H1 (cell line): ENCODE data around the gene CHAC1. TPM values are rescaled to one million over a fixed set of nuclear protein-coding genes. Genes with fewer than 3 reads are reported as not detected.

Experiments used
- CTCF ChIA-PET: fragments of 300-600 bp; sonication (Branson Sonifier 250); formaldehyde crosslinking; loops from one replicate; lab custom pipeline; 2021; ENCODE audit not compliant: partially characterized antibody; lab: Charles Lee
- POLR2A ChIA-PET: fragments of 300-600 bp; sonication (Branson Sonifier 250); formaldehyde crosslinking; loops from one replicate; lab custom pipeline; 2021; ENCODE audit warnings: inconsistent platforms; ENCODE audit not compliant: partially characterized antibody; lab: Charles Lee
- DNase-seq, 2 experiments: peaks; one replicate each; pipeline versions ENCODE4 v3.0.0 to v3.0.0-alpha.2; 2010 to 2022; ENCODE audit warnings: low spot score in 2 of 2, low read depth in 1 of 2, mixed read lengths in 1 of 2
- FAIRE-seq: peaks from 2 replicates; lab custom pipeline; 2011; peaks lifted over from hg19 to GRCh38; lab: Jason Lieb, UNC
- H2AFZ ChIP-seq: 2 replicates; pipeline ENCODE4 v1.8.1; 2012; ENCODE audit warnings: low read length, inconsistent platforms
- H2AK5ac ChIP-seq: 2 replicates; pipeline ENCODE4 v1.6.1; 2013; ENCODE audit warnings: low read depth, low read length
- H2BK120ac ChIP-seq: replicated peaks from 2 replicates; pipeline ENCODE3; 2013; ENCODE audit warnings: low read depth, low read length, inconsistent platforms
- H2BK12ac ChIP-seq: 2 replicates; pipeline ENCODE4 v1.6.1; 2013; ENCODE audit warnings: low read depth, low read length
- H2BK15ac ChIP-seq: 2 replicates; pipeline ENCODE4 v1.6.1; 2013; ENCODE audit warnings: low read length
- H2BK20ac ChIP-seq: 2 replicates; pipeline ENCODE4 v1.6.1; 2013; ENCODE audit warnings: low read length
- H2BK5ac ChIP-seq: 2 replicates; pipeline ENCODE4 v1.6.1; 2013; ENCODE audit warnings: low read depth, low read length
- H3K14ac ChIP-seq: 2 replicates; pipeline ENCODE4 v1.6.1; 2013; ENCODE audit warnings: inconsistent platforms; ENCODE audit not compliant: insufficient read length
- H3K18ac ChIP-seq: 2 replicates; pipeline ENCODE4 v1.6.1; 2013; ENCODE audit warnings: low read length; ENCODE audit errors: extremely low read depth
- H3K23ac ChIP-seq: 2 replicates; pipeline ENCODE4 v1.6.1; 2013; ENCODE audit warnings: inconsistent platforms; ENCODE audit not compliant: insufficient read length
- H3K23me2 ChIP-seq: 2 replicates; pipeline ENCODE4 v1.6.1; 2013; ENCODE audit warnings: low read depth, low read length
- H3K27ac ChIP-seq: 2 replicates; pipeline ENCODE4 v1.6.1; 2011; ENCODE audit warnings: low read depth, low read length, inconsistent platforms
- H3K27me3 ChIP-seq, 4 experiments: replicated peaks in 1 of 4; 1 replicate in 1 of 4; 2 replicates in 3 of 4; pipeline versions ENCODE4 v1.6.1 to v1.8.1; 2011 to 2013; ENCODE audit warnings: low read length in 3 of 4, mild to moderate bottlenecking in 3 of 4, inconsistent platforms in 2 of 4, mixed read lengths in 2 of 4, moderate library complexity in 1 of 4; ENCODE audit not compliant: control insufficient read depth in 3 of 4, insufficient read depth in 3 of 4; ENCODE audit errors: extremely low read depth in 1 of 4
- H3K36me3 ChIP-seq, 4 experiments: 2 replicates each; pipeline versions ENCODE4 v1.6.1 to v1.8.1; 2011 to 2013; ENCODE audit warnings: mild to moderate bottlenecking in 4 of 4, low read length in 3 of 4, moderate library complexity in 2 of 4, control low read depth in 1 of 4, inconsistent platforms in 1 of 4; ENCODE audit not compliant: insufficient read depth in 4 of 4, control insufficient read depth in 2 of 4
- H3K4ac ChIP-seq: replicated peaks from 2 replicates; pipeline ENCODE3; 2013; ENCODE audit warnings: low read length, low read depth, mixed read lengths, inconsistent platforms; ENCODE audit not compliant: insufficient read length
- H3K4me1 ChIP-seq, 4 experiments: replicated peaks in 1 of 4; 1 replicate in 1 of 4; 2 replicates in 3 of 4; pipeline versions ENCODE4 v1.6.1 to v1.8.1; 2011 to 2013; ENCODE audit warnings: low read length in 3 of 4, inconsistent platforms in 2 of 4, mixed read lengths in 1 of 4; ENCODE audit not compliant: insufficient read depth in 4 of 4, control insufficient read depth in 3 of 4
- H3K4me2 ChIP-seq, 2 experiments: 2 replicates each; pipeline versions ENCODE4 v1.6.1 to v1.8.1; 2011 to 2013; ENCODE audit warnings: low read depth in 2 of 2, low read length in 2 of 2, control low read depth in 1 of 2, inconsistent platforms in 1 of 2, mild to moderate bottlenecking in 1 of 2; ENCODE audit not compliant: insufficient read depth in 1 of 2
- H3K4me3 ChIP-seq, 4 experiments: fragments of 200-600, 300-600 bp in 1 of 4; sonication (generic), shearing (Covaris generic), sonication (Bioruptor Twin) in 1 of 4; 2 replicates each; pipeline versions ENCODE4 v1.5.1 to v1.8.1; 2011 to 2016; ENCODE audit warnings: low read length in 4 of 4, low read depth in 3 of 4, control low read depth in 2 of 4, inconsistent platforms in 2 of 4, mild to moderate bottlenecking in 2 of 4, mixed read lengths in 1 of 4, moderate library complexity in 1 of 4; ENCODE audit not compliant: insufficient read depth in 2 of 4; ENCODE audit errors: extremely low read depth in 1 of 4
- H3K56ac ChIP-seq: replicated peaks from 2 replicates; pipeline ENCODE3; 2013; ENCODE audit warnings: low read depth, mild to moderate bottlenecking, mixed read lengths, low read length, inconsistent platforms; ENCODE audit not compliant: insufficient read length
- H3K79me1 ChIP-seq: 2 replicates; pipeline ENCODE4 v1.6.1; 2013; ENCODE audit warnings: low read depth, low read length, control low read depth
- H3K79me2 ChIP-seq, 2 experiments: 2 replicates each; pipeline versions ENCODE4 v1.6.1 to v1.8.1; 2012 to 2013; ENCODE audit warnings: low read length in 2 of 2, mild to moderate bottlenecking in 2 of 2, inconsistent platforms in 1 of 2; ENCODE audit not compliant: insufficient read depth in 2 of 2, control insufficient read depth in 1 of 2
- H3K9ac ChIP-seq, 4 experiments: replicated peaks in 1 of 4; 1 replicate in 1 of 4; 2 replicates in 3 of 4; pipeline versions ENCODE4 v1.6.1 to v1.8.1; 2011 to 2013; ENCODE audit warnings: low read depth in 3 of 4, low read length in 3 of 4, control low read depth in 2 of 4, mild to moderate bottlenecking in 2 of 4, moderate library complexity in 2 of 4, inconsistent platforms in 1 of 4; ENCODE audit errors: extremely low read depth in 1 of 4
- H3K9me3 ChIP-seq, 2 experiments: 2 replicates each; pipeline versions ENCODE4 v1.6.1 to v1.8.1; 2012 to 2013; ENCODE audit warnings: mild to moderate bottlenecking in 2 of 2, moderate library complexity in 2 of 2, control low read depth in 1 of 2, inconsistent platforms in 1 of 2, low read depth in 1 of 2, low read length in 1 of 2, mixed read lengths in 1 of 2; ENCODE audit not compliant: insufficient read depth in 2 of 2
- H4K20me1 ChIP-seq, 2 experiments: replicated peaks in 1 of 2; 2 replicates each; pipeline versions ENCODE3 to v1.8.1; 2011 to 2013; ENCODE audit warnings: inconsistent platforms in 2 of 2, low read length in 2 of 2, mild to moderate bottlenecking in 1 of 2; ENCODE audit not compliant: insufficient read depth in 2 of 2, control insufficient read depth in 1 of 2
- H4K5ac ChIP-seq: 2 replicates; pipeline ENCODE4 v1.6.1; 2013; ENCODE audit warnings: low read length, low read depth, mixed read lengths, inconsistent platforms; ENCODE audit not compliant: insufficient read length
- H4K8ac ChIP-seq: 2 replicates; pipeline ENCODE4 v1.8.0; 2013; ENCODE audit warnings: mild to moderate bottlenecking, moderate library complexity, low read length, inconsistent platforms; ENCODE audit not compliant: insufficient read depth; ENCODE audit errors: extremely low read depth
- H4K91ac ChIP-seq: replicated peaks from 2 replicates; pipeline ENCODE3; 2013; ENCODE audit warnings: low read length, mixed read lengths, inconsistent platforms; ENCODE audit not compliant: insufficient read length
- HDAC6 ChIP-seq: IDR thresholded peaks from one replicate; pipeline ENCODE4 v1.7.1; 2012; ENCODE audit warnings: low read depth, mild to moderate bottlenecking, inconsistent platforms, low read length, moderate library complexity
- TAF1 ChIP-seq: IDR thresholded peaks from 2 replicates; pipeline ENCODE4 v1.6.1; 2011; ENCODE audit warnings: mild to moderate bottlenecking, low read depth, low read length
- WGBS, 2 experiments: shearing (Covaris generic) in 1 of 2; methylation state at CpG; one replicate each; pipeline versions ENCODE4 v1.1.6 to v1.1.7; 2013 to 2015; ENCODE audit warnings: low lambda C conversion rate in 2 of 2, mixed read lengths in 2 of 2, inconsistent platforms in 1 of 2, low coverage in 1 of 2, missing lambda C conversion rate in 1 of 2; ENCODE audit not compliant: insufficient replicate concordance in 2 of 2, insufficient coverage in 1 of 2, insufficient read length in 1 of 2; ENCODE audit errors: extremely low coverage in 1 of 2, missing lambda C conversion rate in 1 of 2; 5-methylcytosine and 5-hydroxymethylcytosine counted together
- polyA plus RNA-seq, 7 experiments: library from polyadenylated mRNA; depleted of rRNA in 3 of 7; stranded (reverse) in 5 of 7; unstranded in 2 of 7; fragments of >200 nt in 5 of 7; fragments of 200-250 nt in 2 of 7; gene quantifications; 1 replicate in 5 of 7; 2 replicates in 1 of 7; 4 replicates in 1 of 7; pipeline versions ENCODE4 v1.2.1 to v1.2.3, GENCODE V29; 2011 to 2013; ENCODE audit warnings: missing spikeins in 2 of 7, mixed read lengths in 2 of 7
- total RNA-seq: library from RNA; stranded (reverse); fragmentation: NEBNext Ultra II Directional; extraction: Animal tissue kit (Norgen Biotek cat#: 25700); gene quantifications from 2 replicates; pipeline ENCODE4 v1.2.1, GENCODE V29; 2021

CHAC1 gene
- total and polyA plus RNA-seq, 2 of the 8 experiments (the other 6 are each of a cell fraction or from before 2014, with no cell fraction given) = 34.3 to 159 TPM

DNA sequence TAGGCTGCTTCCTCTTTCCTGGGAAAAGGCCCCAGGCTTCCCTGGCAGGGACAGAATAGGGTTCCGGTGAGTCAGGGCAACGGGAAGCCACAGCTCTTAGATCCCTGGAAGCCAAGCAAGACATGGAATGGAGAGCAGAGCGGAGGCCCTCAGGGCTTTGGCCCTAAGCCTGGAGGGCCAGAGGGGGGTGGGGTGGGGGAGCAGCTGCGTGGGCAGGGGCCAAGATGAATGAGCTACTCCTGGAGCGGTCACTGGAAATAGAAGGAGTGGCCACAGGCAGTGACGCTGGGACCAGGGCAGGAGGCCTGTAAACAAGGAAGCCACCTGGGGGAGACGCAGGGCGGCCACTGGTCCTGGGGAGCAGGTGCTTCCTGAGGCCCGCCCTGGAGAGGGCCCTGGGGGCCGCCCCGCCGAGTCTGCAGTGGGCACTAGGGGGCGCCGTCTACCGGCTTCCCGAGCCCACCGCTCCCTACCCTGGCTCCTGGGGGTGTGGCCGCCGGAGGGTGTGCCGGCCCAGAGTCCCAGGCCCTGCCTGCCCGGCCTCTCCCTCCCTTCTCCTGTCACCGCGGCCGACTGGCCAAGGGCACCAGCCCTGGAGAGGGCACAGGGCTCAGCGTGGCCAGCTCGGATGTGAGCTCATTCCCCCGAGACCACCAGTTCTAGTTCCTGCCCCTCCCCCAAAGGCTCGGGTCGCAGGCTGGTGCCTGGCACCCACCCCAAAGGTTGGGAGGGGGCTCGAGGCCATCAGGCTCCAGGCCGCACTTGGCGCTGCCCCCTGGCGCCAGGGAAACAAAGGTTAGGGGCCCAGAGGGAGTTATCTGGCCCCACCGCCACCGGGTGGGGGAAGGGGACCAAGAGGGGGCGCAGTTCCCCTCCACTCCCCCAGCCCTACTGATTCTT, 46.9 kb upstream of the CHAC1 start:
- 17% methylated on average over 30 of the region's 36 CpGs; no CpG with 5 or more reads in 1 of the 2 experiments for WGBS, 2 experiments
- H3K4ac ChIP-seq = no peak overlapping the region
- no peak overlapping the region for H3K56ac ChIP-seq
- peaks cover 15 to 16% of the 10 kb centered on the region in 2 experiments for H4K20me1 ChIP-seq
- no peak overlapping the region for H3K23ac ChIP-seq
- no peak overlapping the region for H4K8ac ChIP-seq
- CTCF ChIA-PET = interaction anchor here (0.6 to 20.6 kb wide), 34 partner anchors 10 to 890 kb away, joined by 3 to 619 read pairs (median 6); partner anchors contain the start of genes CHAC1, DLL4 and VPS18
- H2BK120ac ChIP-seq = no peak overlapping the region
- no peak overlapping the region for H2BK5ac ChIP-seq
- peak overlapping the region; percentile 18 to 62 (median 36); a peak in 7 of 8 replicates for H3K4me3 ChIP-seq
- H3K79me1 ChIP-seq = no peaks in the 10 kb centered on the region
- FAIRE-seq = no peak
- no peak overlapping the region for H4K5ac ChIP-seq
- peak; percentile 65 to 98 for DNase-seq
- peaks cover 6% of the 10 kb centered on the region; the same call in 1 of the 2 replicates for H3K23me2 ChIP-seq
- POLR2A ChIA-PET = interaction anchor here (1.5 to 11.5 kb wide), 7 partner anchors 9 to 119 kb away, joined by 4 to 209 read pairs (median 11); partner anchors contain the start of genes CHAC1, DLL4 and VPS18
- H3K79me2 ChIP-seq = no peaks in the 10 kb centered on the region
- no peaks in the 10 kb centered on the region for H3K9me3 ChIP-seq
- H3K14ac ChIP-seq = no peak overlapping the region
- H3K4me1 ChIP-seq = peaks cover 0 to 13% (median 10%) of the 10 kb centered on the region in 4 experiments; a peak in 6 of 7 replicates
- no peak overlapping the region for H2BK20ac ChIP-seq
- H3K36me3 ChIP-seq = peaks cover 6 to 19% (median 10%) of the 10 kb centered on the region in 4 experiments; a peak in 5 of 8 replicates
- peak overlapping the region; percentile 45 to 92 for H3K4me2 ChIP-seq
- H3K9ac ChIP-seq = no peak overlapping the region
- no peak overlapping the region for H2AFZ ChIP-seq
- H3K18ac ChIP-seq = no peak overlapping the region; the same call in 1 of the 2 replicates
- H2BK15ac ChIP-seq = no peak overlapping the region; the same call in 1 of the 2 replicates
- no peak overlapping the region for H3K27ac ChIP-seq
- H3K27me3 ChIP-seq = no peaks in the 10 kb centered on the region; a peak in 1 of 7 replicates
- H2AK5ac ChIP-seq = no peak overlapping the region
- H4K91ac ChIP-seq = no peak overlapping the region
- no peak overlapping the region for H2BK12ac ChIP-seq
- TF ChIP-seq HDAC6 = no peak
- no peak for TF ChIP-seq TAF1
